K562 (cell line): ENCODE results near the gene LONRF2. TPM values are rescaled to one million over a fixed set of nuclear protein-coding genes. Genes with fewer than 3 reads are reported as not detected.

Source experiments
- ATF1 ChIP-seq, 2 experiments: fragments of 450-650 bp in 1 of 2; IDR thresholded peaks; 2 replicates each; pipeline ENCODE4 v1.6.1; 2016; ENCODE audit warnings: missing compliant biosample characterization in 1 of 2, missing genetic modification characterization in 1 of 2
- DPF2 ChIP-seq: fragments of 450-650 bp; IDR thresholded peaks from 2 replicates; pipeline ENCODE4 v1.6.1; 2016
- GABPB2 ChIP-seq: fragments of 250-450 bp; sonication (Bioruptor Pico); conservative IDR thresholded peaks from 2 replicates; pipeline ENCODE4 v1.5.1; 2021; ENCODE audit warnings: mild to moderate bottlenecking
- HEY1 ChIP-seq: fragments of 250-450 bp; sonication (Bioruptor Pico); IDR thresholded peaks from 2 replicates; pipeline ENCODE4 v1.5.0; 2020; ENCODE audit warnings: mild to moderate bottlenecking, moderate library complexity, borderline replicate concordance
- KLF16 ChIP-seq: IDR thresholded peaks from 2 replicates; pipeline ENCODE4 v1.6.1; 2016; ENCODE audit warnings: antibody characterized with exemption
- LEF1 ChIP-seq: fragments of 450-650 bp; IDR thresholded peaks from 2 replicates; pipeline ENCODE4 v1.6.1; 2016; ENCODE audit warnings: mild to moderate bottlenecking
- MITF ChIP-seq: IDR thresholded peaks from 2 replicates; pipeline ENCODE4 v1.6.1; 2014; ENCODE audit warnings: antibody characterized with exemption
- NFE2 ChIP-seq: IDR thresholded peaks from 2 replicates; pipeline ENCODE4 v1.6.1; 2014; ENCODE audit warnings: antibody characterized with exemption, low read depth
- PHF8 ChIP-seq: fragments of 200-600 bp; sonication (generic); IDR thresholded peaks from 2 replicates; pipeline ENCODE4 v1.6.1; 2012; ENCODE audit warnings: mixed run types, mild to moderate bottlenecking, inconsistent platforms, low read length, moderate library complexity, borderline replicate concordance
- PKNOX1 ChIP-seq: fragments of 450-650 bp; IDR thresholded peaks from 2 replicates; pipeline ENCODE4 v1.6.1; 2016
- RBM22 ChIP-seq: fragments of 200-400 bp; formaldehyde crosslinking; IDR thresholded peaks from 2 replicates; pipeline ENCODE4 v1.6.1; 2018; ENCODE audit warnings: low read length, low read depth; ENCODE audit not compliant: poor library complexity, severe bottlenecking
- SFPQ ChIP-seq: fragments of 200-400 bp; formaldehyde crosslinking; IDR thresholded peaks from 2 replicates; pipeline ENCODE4 v1.6.1; 2017; ENCODE audit warnings: mild to moderate bottlenecking, low read depth, low read length, moderate library complexity
- SP2 ChIP-seq: IDR thresholded peaks from 2 replicates; pipeline ENCODE4 v1.6.1; 2011; ENCODE audit warnings: mild to moderate bottlenecking, low read depth, low read length, moderate library complexity; ENCODE audit not compliant: poor library complexity, severe bottlenecking; ENCODE audit errors: extremely low read depth
- TAF1 ChIP-seq: IDR thresholded peaks from 2 replicates; pipeline ENCODE4 v1.6.1; 2011; ENCODE audit warnings: mild to moderate bottlenecking, low read length, moderate library complexity; ENCODE audit not compliant: insufficient read depth, control insufficient read depth, severe bottlenecking; ENCODE audit errors: extremely low read depth
- TSHZ1 ChIP-seq: fragments of 250-450 bp; sonication (Bioruptor Pico); IDR thresholded peaks from 2 replicates; pipeline ENCODE4 v1.4.0; 2020; ENCODE audit warnings: mild to moderate bottlenecking, moderate library complexity
- XRCC3 ChIP-seq: fragments of 450-650 bp; IDR thresholded peaks from 2 replicates; pipeline ENCODE4 v1.6.1; 2017; ENCODE audit warnings: mild to moderate bottlenecking, moderate library complexity
- YBX1 ChIP-seq: fragments of 450-650 bp; IDR thresholded peaks from 2 replicates; pipeline ENCODE4 v1.7.1; 2016; ENCODE audit warnings: mild to moderate bottlenecking
- ZNF146 ChIP-seq: IDR thresholded peaks from one replicate; pipeline ENCODE4 v1.6.1; 2018; ENCODE audit warnings: missing compliant biosample characterization; ENCODE audit not compliant: unreplicated experiment
- ZNF311 ChIP-seq: fragments of 250-450 bp; sonication (Bioruptor Pico); IDR thresholded peaks from 2 replicates; pipeline ENCODE4 v1.4.0; 2020; ENCODE audit warnings: mild to moderate bottlenecking, moderate library complexity
- ZNF589 ChIP-seq: fragments of 200-800 bp; sonication (Bioruptor generic); IDR thresholded peaks from 2 replicates; pipeline ENCODE4 v1.6.1; 2016; ENCODE audit warnings: low read depth, missing genetic modification characterization, missing compliant biosample characterization
- polyA plus RNA-seq, 8 experiments: library from polyadenylated mRNA; depleted of rRNA in 4 of 8; stranded (reverse) in 5 of 8; unstranded in 3 of 8; fragments of >200 nt; fragmentation: Nextera tagmentation in 2 of 8; fragmentation: Illumina TruSeq in 1 of 8; extraction: Ambion mirVana in 2 of 8; extraction: Trizol in 1 of 8; gene quantifications; 2 replicates each; pipeline versions ENCODE4 v1.2.1 to v1.2.3, GENCODE V29; 2011 to 2014; ENCODE audit warnings: inconsistent platforms in 1 of 8, missing spikeins in 1 of 8
- total RNA-seq, 7 experiments: library from RNA; depleted of rRNA in 6 of 7; stranded (reverse); fragments of >200 nt in 6 of 7; fragmentation: Illumina TruSeq in 2 of 7; extraction: Trizol in 2 of 7; gene quantifications; 2 replicates each; pipeline versions ENCODE4 v1.2.1 to v1.2.3, GENCODE V29; 2011 to 2021; ENCODE audit warnings: low replicate concordance in 1 of 7

Gene LONRF2
- total and polyA plus RNA-seq, 9 of the 15 experiments (the other 6 are each of a cell fraction or from before 2014, with no cell fraction given): 0.35 to 5.0 (median 2.7) TPM

GRCh38 chr2:100292022-100292580 lies 30.2 kb downstream of the LONRF2 start (continued):
- TF ChIP-seq TSHZ1 (CRISPR knock-in tag) (no peak), PHF8 (no peak), ZNF311 (CRISPR knock-in tag) (peak; percentile 46; the same call in 1 of the 2 replicates), TAF1 (peak; percentile 60), XRCC3 (no peak), GABPB2 (no peak), HEY1 (CRISPR knock-in tag) (no peak), ZNF589 (CRISPR knock-in tag) (peak; percentile 88), NFE2 (peak; percentile 92), YBX1 (no peak), ATF1 (CRISPR knock-in tag; IDR thresholded peaks at IDR 0.05) (no peak), ATF1 (tag; IDR thresholded peaks at IDR 0.05) (peak; percentile 77), MITF (no peak), DPF2 (peak; percentile 97), ZNF146 (CRISPR knock-in tag) (no peak), KLF16 (peak; percentile 76), LEF1 (peak; percentile 93), SFPQ (no peak), PKNOX1 (peak; percentile 55), SP2 (no peak), RBM22 (no peak)
